HepG2 (cell line): ENCODE results near the gene ADCY5.

ENCODE experiments used
- ATF1 ChIP-seq: IDR thresholded peaks from 2 replicates; pipeline ENCODE4 v1.6.1; 2016; ENCODE audit warnings: mild to moderate bottlenecking, control low read depth
- ATF5 ChIP-seq: sonication (generic); formaldehyde crosslinking; IDR thresholded peaks from 2 replicates; pipeline ENCODE4 v1.4.0; 2020; ENCODE audit warnings: mild to moderate bottlenecking, low read depth, missing genetic modification reagents
- CBX2 ChIP-seq, 2 experiments: fragments of 200-600 bp in 1 of 2; sonication (generic); formaldehyde crosslinking in 1 of 2; IDR thresholded peaks; 2 replicates each; pipeline versions ENCODE4 v1.7.0 to v1.8.1; 2018 to 2022; ENCODE audit warnings: low read depth in 2 of 2, low read length in 1 of 2, mild to moderate bottlenecking in 1 of 2, missing genetic modification reagents in 1 of 2
- CTCF ChIP-seq: sonication (generic); formaldehyde crosslinking; IDR thresholded peaks from 2 replicates; pipeline ENCODE4 v1.5.0; 2020; ENCODE audit warnings: mild to moderate bottlenecking, missing genetic modification reagents, moderate library complexity
- EP300 ChIP-seq, 3 experiments: sonication (generic) in 1 of 3; formaldehyde crosslinking in 1 of 3; IDR thresholded peaks; 2 replicates each; pipeline versions ENCODE4 v1.5.1 to v1.6.1; 2011 to 2020; ENCODE audit warnings: low read depth in 2 of 3, low read length in 2 of 3, borderline replicate concordance in 1 of 3, improper control_type of control experiment in 1 of 3, mild to moderate bottlenecking in 1 of 3, missing genetic modification reagents in 1 of 3, moderate library complexity in 1 of 3
- HCFC1 ChIP-seq: fragments of 150-350 bp; IDR thresholded peaks from 2 replicates; pipeline ENCODE4 v1.6.1; 2014; ENCODE audit warnings: low read depth, low read length
- POLR2A ChIP-seq, 2 experiments: IDR thresholded peaks; 2 replicates each; pipeline ENCODE4 v1.6.1; 2011; ENCODE audit warnings: low read depth in 2 of 2, low read length in 2 of 2, mild to moderate bottlenecking in 1 of 2, moderate library complexity in 1 of 2; ENCODE audit not compliant: insufficient read depth in 1 of 2
- TAF15 ChIP-seq: fragments of 200-400 bp; formaldehyde crosslinking; IDR thresholded peaks from one replicate; pipeline ENCODE4 v1.6.1; 2018; ENCODE audit warnings: mild to moderate bottlenecking, low read depth, low read length; ENCODE audit not compliant: poor library complexity, severe bottlenecking
- ZNF720 ChIP-seq: sonication (generic); formaldehyde crosslinking; IDR thresholded peaks from 2 replicates; pipeline ENCODE4 v1.4.0; 2020; ENCODE audit warnings: missing genetic modification reagents
- ZSCAN25 ChIP-seq: sonication (generic); formaldehyde crosslinking; IDR thresholded peaks from 2 replicates; pipeline ENCODE4 v1.8.0; 2022; ENCODE audit warnings: mild to moderate bottlenecking, missing genetic modification reagents
- ZSCAN30 ChIP-seq: sonication (generic); formaldehyde crosslinking; IDR thresholded peaks from 2 replicates; pipeline ENCODE4 v1.5.0; 2020; ENCODE audit warnings: mild to moderate bottlenecking, missing genetic modification reagents
- ZSCAN5A ChIP-seq: sonication (generic); formaldehyde crosslinking; IDR thresholded peaks from 2 replicates; pipeline ENCODE4 v1.8.0; 2022; ENCODE audit warnings: mild to moderate bottlenecking, missing genetic modification reagents, borderline replicate concordance

- TF ChIP-seq ZNF720 (CRISPR knock-in tag) (no peak), TAF15 (no peak), ATF1 (CRISPR knock-in tag) (no peak), CTCF (CRISPR knock-in tag) (no peak), POLR2A (IDR thresholded peaks at IDR 0.05; ENCODE audit: insufficient read depth in 1 of 2, low read depth in 2 of 2, low read length in 2 of 2) (no peak), ZSCAN5A (CRISPR knock-in tag) (no peak), HCFC1 (no peak), EP300 (IDR thresholded peaks at IDR 0.05; ENCODE audit: low read depth in 2 of 2, low read length in 2 of 2) (no peak), EP300 (CRISPR knock-in tag; IDR thresholded peaks at IDR 0.05; ENCODE audit: borderline replicate concordance) (no peak), ZSCAN30 (CRISPR knock-in tag) (no peak), ATF5 (CRISPR knock-in tag) (no peak), CBX2 (IDR thresholded peaks at IDR 0.05; ENCODE audit: low read depth, low read length) (no peak), CBX2 (CRISPR knock-in tag; IDR thresholded peaks at IDR 0.05; ENCODE audit: low read depth) (no peak), ZSCAN25 (CRISPR knock-in tag) (no peak)
Measured at GRCh38 chr3:123300056-123300455, 148.8 kb downstream of the ADCY5 start.
